GM19240 (cell line): ENCODE results near the gene EYA2.
"Not testable (repeated sequence)": the region's sequence is repeated elsewhere in the genome, so short reads cannot be mapped to it uniquely, and the experiment has no call there.

ENCODE experiments used
- DNase-seq: peaks from one replicate; pipeline ENCODE4 v3.0.0; 2011; ENCODE audit warnings: low spot score; ENCODE audit not compliant: insufficient read length

The EYA2 gene

DNA sequence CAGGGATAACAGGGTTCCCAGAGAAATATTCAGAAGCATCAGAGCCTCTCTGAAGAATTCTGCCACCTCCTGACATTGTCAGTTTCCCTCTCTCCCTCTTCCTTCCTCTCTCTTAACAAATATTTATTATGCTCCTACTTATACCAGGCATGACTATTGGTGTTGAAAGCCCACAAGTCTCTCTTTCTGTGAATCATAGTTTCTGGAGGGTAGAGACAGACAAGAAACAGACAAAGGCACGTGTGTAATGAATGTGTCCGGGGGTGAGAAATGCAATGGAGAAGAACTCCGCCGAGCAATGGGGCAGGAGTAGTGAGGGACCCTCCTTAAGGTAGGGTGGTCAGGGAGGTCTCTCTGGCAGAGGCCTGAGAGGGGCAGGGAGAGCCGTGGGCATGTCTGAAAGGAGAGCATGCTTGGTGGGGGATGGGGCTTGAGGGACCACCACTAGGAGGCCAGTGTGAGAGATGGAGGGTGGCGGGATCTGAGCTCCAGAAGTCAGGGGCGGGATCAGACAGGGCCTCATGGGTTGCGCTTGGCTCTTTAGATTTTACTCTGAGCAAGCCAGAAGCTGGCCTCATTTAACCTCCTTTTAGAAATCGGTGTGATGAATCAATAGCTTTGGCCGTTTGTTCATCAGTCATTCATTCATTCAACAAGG is 57.3 kb downstream of the EYA2 start:
- no peak for DNase-seq

DNA sequence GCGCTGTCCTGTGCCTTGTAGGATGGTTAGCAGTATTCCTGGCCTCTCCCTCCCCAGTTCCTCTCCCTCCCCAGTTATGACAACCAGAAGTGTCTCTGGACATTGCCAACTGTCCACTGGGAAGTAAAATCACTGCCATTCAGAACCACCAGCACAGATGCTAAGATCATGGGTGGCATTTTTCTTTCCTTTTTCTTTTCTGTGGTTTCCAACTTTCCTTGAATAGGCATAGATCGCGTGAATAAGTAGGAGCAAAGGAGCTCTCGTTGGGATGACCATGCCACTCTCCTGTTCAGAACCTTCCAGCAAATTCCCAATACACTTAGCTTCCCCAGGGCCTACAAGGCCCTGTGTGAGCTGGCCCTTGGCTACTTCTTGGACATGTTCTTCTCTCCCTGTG is 59.0 kb downstream of the EYA2 start:
- DNase-seq = no peak

DNA sequence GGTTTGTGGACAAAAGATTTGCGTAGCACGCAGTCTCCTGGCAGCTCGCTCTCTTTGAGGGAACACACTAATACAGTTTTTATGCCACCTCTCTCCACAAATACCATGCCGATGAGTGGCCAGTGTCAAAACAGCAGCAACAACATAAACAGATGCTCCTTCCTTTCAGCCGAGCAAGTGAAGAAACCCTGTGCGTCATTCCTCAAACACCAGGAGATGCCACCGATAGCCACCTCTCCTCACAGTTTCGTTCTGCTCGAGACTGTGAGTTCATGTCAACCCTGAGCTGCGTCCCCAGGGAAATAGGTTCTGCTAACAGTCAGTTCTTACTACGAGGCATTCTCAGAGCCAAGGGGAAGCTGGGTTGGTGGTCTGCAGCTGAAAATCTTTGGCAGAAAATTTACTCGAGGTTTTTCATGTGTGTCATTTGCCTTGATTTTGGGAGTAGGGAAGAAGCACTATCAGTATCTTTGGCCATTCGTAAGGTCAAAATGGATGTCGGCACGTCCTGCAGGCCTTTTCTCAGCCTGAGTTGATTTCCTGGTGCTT is 59.9 kb downstream of the EYA2 start:
- DNase-seq = no peak

DNA sequence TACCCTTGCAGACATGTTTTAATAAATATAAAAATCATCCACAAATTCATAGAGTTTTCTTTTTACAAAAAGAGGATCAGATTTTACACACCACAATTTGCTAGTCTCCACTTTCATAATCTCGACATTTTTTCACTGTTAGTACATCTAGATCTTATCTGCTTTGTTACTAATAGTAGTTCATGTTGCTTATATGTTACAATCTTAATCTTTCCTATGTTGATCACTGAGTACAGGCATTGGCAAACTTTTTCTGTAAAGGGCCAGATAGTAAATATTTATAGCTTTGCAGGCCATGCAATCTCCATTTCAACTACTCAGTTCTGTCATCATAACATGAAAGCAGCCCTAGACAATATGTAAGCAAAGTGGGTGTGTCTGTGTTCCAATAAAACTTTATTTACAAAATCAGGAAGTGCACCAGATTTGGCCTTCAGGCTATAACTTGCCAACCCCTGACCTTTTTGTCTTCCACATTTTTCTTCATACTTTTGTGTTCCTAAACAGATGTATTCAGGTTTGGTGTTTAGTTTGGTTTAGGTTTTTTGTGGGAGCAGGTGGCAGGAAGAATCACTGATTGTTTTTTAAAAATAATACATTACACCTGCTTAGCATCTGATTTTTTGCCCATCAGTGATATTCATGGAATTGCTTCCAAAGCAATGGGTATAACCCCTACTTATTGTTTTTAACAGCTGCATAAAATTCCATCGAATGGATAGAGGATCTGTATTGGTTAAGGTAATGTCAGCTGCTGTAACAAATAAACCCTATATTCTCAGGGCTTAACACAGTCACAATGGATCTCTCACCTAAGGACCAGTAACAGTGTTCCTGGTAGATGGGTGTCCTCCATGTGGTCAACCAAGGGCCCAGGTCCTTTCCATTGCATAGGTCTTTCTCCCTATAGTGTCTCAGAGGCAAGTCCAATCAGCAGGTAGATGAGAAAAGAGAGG is 61.2 kb downstream of the EYA2 start:
- DNase-seq = no peak

DNA sequence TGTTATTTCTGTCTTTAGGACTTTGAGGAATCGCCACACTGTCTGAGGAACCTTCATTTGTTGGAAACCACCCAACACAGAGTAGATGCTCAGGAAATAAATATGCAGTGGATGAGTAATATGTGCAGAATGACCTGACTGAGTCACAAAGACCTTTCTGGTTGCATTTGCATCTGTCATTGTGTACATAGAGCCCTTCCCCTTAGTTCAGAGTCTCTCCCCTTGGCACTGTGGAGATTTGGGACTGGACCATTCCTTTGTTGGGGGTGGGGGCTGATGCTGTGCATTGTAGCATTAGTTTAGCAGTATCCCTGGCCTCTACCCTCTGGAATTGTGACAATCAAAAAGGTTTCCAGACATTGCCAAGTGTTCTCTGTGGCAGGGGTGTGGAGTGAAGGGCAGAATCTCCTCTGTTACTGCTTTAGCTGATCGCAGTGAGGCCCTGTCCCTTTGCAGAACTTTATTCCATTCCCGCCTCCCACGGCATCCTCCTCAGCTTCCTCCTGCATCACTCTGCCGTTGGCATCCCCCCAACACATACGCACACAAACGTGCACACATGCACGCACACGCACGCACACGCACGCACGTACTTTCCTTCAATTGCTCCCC is 64.5 kb downstream of the EYA2 start:
- no peak for DNase-seq

DNA sequence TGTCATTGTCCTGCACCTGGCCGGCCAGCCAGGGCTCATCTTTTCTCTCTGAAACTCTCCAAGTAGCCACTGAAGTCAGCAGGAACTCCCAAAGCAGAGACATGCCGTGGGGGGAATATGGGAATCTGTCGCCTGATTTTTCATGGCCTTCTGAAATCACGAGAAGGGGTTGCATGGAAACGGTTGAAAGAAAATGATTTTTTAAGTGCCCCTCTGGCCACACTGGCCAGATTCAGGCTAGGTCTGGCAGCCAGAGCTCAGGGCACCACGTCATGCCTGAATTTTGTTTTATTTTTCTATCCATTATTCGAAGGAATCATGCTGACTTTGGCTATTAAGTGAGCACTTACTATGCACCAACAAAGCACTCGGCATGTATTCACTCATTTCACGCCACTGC is 65.2 kb downstream of the EYA2 start:
- no peak for DNase-seq

DNA sequence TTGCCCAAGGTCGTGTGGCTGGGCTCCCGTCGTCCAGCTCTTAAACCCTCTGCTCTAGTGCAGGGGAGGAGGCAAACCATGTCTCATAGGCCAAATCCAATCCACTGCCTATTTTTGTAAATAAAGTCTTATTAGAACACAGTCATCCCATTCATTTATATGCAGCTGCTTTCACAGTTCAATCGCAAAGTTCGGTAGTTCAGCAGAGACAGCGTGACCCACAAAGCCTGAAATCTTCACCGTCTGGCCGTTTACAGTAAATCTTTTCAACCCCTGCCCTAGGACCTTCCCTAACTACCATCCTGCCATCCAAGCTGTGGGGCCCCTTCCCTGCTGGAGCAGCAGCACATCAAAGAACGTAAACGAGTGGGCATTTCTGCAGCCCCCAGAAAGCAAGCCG is 65.9 kb downstream of the EYA2 start:
- DNase-seq = no peak

DNA sequence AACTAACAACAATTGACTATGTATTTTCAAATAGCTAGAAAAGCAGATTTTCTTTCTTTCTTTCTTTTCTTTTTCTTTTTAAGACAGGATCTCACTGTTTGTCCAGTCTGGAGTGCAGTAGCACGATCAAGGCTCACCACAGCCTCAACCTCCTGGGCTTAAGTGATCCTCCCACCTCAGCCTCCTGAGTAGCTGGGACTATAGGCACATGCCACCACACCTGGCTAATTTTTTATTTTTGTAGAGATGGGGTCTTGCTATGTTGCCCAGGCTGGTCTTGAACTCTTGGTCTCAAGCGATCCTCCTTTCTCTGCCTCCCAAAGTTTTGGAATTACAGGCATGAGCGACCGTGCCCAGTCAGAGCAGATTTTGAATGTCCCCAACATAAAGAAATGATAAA is 67.3 kb downstream of the EYA2 start:
- DNase-seq = not testable (repeated sequence)

DNA sequence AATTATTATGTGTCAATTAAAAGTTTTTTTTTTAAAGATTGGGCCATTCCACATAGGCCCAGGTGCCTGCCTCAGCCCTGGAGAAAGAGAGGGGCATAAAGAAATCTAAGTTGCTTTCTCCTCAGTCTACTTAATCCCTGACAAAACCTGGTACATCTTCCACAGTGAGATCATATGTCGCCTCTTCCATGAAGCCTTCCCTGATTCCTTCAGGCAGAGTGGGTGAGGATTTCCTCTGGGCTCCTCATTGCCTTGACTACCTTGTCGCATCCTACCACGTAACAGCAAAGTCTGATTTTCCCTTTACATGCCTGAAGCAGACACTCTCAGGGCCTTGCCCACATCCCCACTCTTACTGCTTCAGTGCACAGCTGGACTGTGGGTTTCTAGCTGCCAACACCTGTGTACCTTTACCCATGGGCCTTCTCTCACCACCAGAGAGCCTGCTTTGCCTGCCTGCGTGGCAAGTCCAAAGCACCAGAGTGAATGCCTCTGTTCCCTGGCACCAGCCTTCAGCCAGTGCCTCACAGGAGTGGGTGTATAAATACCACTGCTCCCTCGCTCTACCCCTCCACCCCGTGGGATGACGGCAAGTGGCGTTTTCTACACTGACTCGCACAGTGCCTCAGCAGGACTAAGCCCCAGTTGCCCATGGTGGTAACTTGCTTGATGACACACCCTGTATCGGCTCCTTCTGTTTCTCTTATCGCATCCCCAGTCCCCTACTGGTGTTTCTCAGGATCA is 68.0 kb downstream of the EYA2 start:
- DNase-seq = no peak

DNA sequence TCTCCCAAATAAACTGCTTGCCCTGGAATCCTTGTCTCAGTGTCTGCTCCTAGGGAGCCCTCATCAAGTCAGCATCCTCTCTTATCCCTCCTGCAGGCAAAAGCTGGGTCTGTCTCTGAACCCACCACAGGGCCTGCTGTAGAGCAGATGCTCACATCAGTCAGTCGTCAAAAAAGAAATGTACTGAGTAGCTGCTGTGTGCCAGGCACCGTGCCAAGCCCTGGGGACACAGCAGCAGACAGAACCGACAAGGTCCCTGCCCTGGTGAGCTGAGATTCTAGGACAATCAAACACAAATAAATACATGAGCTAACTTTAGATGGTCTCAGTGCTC is 68.5 kb downstream of the EYA2 start:
- no peak for DNase-seq

DNA sequence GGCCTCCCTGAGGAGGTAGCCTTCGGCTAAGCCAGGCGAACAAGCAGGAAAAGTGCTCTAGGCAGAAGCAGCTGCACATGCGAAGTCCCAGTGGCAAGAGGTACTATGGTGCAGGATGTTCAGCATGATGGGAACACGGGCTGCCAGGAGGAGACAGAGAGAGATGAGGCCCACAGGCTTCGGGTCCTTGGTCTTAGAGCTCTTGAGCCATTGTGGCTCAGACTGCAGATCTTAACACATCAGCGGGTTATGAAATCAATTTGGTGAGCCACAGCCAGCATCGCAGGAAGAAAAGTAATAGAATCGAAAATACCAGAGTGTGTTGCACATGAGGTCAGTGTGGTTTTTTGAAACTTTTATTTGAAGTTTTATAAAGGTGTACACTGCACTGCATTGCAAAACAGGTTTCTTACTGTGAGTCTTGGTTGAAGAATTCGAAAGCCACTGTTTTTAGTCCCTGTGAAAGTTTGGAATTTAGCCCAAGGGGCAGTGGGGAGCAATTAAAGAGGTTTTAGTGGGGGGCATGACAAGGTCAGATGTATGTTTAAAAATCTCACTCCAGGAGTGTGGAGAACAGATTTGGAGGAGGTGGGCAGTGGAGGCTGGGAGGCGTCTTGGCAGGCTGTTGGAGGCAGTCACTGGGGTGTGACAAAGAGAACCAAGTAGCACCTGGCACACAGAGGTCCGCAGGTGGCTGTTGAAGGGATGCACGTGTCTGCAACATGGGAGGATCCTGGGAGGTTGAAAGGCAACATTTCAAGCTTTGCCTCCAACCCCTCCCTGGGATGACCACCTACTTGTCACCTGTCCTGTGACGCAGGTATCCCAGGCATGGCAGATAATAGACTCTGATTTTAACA is 69.3 kb downstream of the EYA2 start:
- no peak for DNase-seq

DNA sequence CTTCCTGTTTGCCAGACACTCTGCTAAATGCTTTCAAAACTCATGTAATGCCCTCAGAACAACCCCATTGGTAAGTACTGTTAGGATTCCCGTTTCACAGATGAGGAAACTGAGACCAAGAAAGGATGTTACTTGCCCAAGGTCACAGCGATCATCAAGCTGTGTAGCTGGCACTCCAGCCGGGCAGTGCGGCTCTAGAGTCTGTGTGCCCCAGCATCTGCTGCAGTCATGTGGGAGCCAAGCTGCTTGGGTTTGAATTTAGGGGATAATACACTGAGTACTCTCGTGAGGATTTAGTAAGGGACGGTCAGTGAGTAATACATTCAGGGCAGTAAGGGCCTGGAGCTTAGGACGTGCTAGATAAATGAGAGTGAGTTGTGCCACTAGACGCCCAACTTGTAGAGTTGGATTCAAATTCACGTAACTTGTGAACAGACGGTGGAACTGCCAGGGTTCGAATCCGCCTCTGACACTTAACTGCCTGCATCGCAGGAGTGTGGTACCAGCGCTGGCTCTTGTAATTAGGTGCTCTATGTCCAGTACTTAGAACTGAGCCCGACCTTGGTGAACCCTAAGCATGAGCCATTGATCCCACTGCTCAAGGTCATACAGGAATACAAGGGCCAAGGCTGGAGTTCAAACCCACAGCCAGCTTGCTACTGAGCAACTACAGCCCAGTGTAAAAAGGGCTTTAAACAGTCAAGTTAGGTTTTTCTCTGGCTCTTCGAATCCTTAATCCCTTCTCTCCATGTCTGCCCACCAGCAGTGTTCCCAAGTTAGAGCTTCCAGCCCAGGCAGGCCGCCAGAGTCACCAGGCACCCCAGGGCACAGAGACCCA is 70.2 kb downstream of the EYA2 start:
- DNase-seq = no peak

DNA sequence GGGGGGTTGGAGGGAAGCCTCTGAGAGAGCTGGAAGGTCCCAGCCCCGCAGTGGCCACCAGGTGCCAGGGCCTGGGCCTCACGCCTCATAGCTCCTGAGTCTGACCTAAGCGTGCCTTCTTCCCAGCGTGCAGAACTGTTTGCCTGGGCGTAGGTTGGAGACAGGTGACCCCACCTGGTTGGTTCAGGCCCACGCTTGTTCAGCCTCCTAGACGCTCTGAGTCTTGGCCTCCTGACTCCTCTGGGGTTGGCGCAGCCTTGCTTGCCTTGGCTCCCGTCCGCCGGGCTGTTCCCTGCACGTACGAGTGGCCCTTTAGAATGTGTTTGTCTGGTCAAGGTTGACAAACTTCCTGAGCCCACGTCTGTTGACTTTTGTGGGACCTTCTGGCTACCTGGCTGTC is 70.8 kb downstream of the EYA2 start:
- DNase-seq = no peak

DNA sequence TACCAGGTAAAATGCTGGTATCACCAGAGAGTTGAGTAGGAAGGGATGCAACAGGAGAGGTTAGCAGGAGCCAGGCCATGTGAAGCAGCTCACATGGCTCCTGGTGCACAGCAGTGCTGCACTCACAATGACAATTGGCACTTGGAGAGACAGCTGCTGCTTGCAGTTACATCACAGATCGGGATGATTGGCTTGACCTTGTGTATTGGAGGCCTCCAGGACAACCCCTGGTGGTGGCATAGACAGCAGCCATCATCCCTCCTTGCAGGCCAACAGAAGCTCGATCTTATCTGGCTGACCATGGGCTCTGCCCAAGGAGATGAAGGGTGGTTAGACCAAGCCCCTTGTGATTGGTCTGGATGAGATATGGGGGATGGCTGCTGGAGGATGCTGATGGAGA is 73.0 kb downstream of the EYA2 start:
- DNase-seq = no peak

DNA sequence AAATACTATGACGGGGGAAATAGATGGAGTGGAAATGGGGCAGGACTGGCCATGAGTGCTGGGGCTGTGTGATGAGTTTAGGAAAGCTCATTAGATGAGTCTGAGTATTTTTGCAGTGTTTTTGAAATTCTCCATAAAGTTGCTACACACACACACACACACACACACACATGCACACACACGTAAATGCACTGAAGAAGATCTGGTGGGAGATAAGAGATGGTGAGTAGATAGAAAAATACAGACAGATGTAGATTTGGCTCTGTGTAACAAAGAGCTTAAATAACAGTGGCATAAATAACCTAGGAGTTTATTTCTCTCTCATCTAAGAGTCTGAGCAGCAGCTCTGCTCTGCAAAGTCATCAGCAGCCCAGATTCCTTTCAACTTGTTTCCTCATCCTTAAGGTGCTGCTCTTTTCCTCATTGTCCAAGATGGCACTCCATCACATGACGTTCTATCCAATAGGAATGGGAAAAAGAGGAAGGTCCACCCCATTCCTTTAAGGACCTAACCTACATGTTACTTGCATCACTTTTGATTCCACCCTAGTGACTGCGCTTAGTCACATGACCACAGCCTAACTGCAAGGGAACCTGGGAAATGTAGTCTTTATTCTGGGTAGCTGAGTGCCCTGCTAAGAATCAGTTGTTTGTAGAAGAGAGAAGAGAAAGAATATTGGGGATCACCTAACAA is 76.4 kb downstream of the EYA2 start:
- no peak for DNase-seq

DNA sequence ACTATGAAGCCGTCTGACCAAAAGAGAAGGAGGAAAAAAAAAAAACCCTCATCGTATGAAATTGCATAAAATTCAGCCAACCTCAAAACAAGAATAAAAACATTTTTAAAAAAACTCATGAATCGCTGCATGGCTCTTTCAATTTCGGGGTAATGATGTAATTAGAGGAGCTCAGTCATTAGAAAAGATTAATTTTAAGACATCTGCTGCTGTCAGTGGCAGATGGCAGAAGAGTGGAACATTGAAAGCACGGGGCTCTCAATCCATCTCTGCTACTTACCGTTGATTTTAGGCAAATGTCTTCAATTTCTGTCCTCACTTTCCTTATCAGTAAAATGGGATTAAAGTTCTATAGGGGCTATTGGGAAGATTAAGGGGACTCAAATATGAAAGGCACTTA is 79.1 kb downstream of the EYA2 start:
- no peak for DNase-seq

DNA sequence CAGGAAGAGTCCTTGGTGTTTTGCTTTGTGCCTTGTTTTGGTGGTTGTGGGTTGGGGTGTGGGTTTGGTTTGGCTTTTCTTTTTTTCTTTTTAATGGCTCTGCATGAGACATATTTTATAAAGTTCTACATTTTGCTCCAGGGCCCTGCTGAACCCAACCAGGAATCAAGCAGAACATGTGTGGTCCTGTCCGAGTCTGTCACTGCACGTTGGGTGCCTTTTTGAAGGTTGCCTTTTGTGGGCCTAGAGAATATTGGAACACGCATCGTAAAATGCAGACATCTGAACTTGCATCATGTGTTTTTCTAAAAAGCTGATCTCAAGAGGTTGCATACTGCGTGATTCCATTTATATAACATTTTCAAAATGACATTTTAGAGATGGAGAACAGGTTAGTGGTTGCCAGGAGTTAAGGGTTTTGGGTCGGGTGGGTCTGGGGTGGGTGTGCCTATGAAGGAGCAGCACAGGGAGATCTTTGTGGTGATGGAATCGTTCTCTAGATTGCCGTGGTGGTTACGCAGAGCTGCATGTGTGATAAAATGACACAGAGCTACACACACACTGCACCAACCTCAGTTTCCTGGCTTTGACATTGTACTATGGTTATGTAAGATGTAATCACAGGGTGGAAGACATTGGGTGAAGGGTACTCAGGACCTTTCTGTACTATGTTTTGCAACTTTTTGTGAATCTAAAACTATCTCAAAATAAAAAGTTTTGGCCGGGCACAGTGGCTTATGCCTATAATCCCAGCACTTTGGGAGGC is 80.2 kb downstream of the EYA2 start:
- DNase-seq = no peak

DNA sequence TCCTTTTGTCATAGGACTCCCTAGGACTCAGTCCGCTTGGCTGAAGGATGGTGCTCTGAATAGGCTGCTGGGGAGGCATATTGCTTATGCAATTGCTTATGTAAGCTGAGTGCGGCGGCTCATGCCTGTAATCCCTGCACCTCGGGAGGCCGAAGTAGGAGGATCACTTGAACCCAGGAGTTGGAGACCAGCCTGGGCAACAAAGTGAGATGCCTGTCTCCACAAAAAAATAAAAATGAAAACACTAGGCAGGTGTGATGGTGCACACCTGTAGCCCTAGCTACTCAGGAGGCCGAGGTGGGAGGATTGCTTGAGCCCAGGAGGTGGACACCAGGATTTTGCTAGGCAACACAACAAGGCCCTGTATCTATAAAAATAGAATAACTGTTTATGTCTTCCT is 81.3 kb downstream of the EYA2 start:
- DNase-seq = no peak
